Prostate gland (tissue), 2 donors: Measurements from ENCODE around the gene CBARP. TPM values are rescaled to one million over a fixed set of nuclear protein-coding genes. Genes with fewer than 3 reads are reported as not detected.
A peak's percentile ranks its signal among the peaks of the same experiment; 100 is the strongest.

Experiments used
- DNase-seq: peaks from one replicate; pipeline ENCODE4 v3.0.0-alpha.2; 2019; ENCODE audit warnings: low spot score
- H3K27ac ChIP-seq, 2 donors: fragments of 200-600 bp; sonication (generic); 2 replicates each; pipeline ENCODE4 v1.5.1; 2017 to 2019
- H3K27me3 ChIP-seq: fragments of 200-600 bp; sonication (generic); replicated peaks from 2 replicates; pipeline ENCODE4 v1.5.1; 2019; ENCODE audit not compliant: insufficient read depth
- H3K36me3 ChIP-seq, 2 donors: fragments of 200-600 bp; sonication (generic); 1 replicate in 1 of 2; 2 replicates in 1 of 2; pipeline versions ENCODE4 v1.5.1 to v1.8.1; 2017 to 2019
- H3K4me1 ChIP-seq: fragments of 200-600 bp; sonication (generic); replicated peaks from 2 replicates; pipeline ENCODE4 v1.5.1; 2019
- H3K4me3 ChIP-seq, 2 donors: fragments of 200-600 bp; sonication (generic); 2 replicates each; pipeline ENCODE4 v1.5.1; 2017 to 2019
- H3K9me3 ChIP-seq: fragments of 200-600 bp; sonication (generic); 2 replicates; pipeline ENCODE4 v1.5.1; 2017
- POLR2A ChIP-seq: fragments of 450-650 bp; IDR thresholded peaks from one replicate; pipeline ENCODE4 v1.6.1; 2016; ENCODE audit warnings: antibody characterized with exemption, mild to moderate bottlenecking
- POLR2AphosphoS5 ChIP-seq: sonication (generic); formaldehyde crosslinking; IDR thresholded peaks from one replicate; pipeline ENCODE4 v1.6.1; 2017; ENCODE audit warnings: antibody characterized with exemption
- WGBS: methylation state at CpG from one replicate; pipeline ENCODE4 v1.1.5; 2018; 5-methylcytosine and 5-hydroxymethylcytosine counted together
- intact Hi-C: fragments of 100-400 bp; cut with DNase I; formaldehyde crosslinking; loops from one replicate; pipeline ENCODE4 v1.14.2; 2022
- total RNA-seq, 2 donors: library from RNA; depleted of rRNA; stranded (reverse); fragments of >200 nt; gene quantifications; one replicate each; pipeline ENCODE4 v1.1.0, GENCODE V29; 2016
- TF ChIP-seq, protein P1 (sequence below), 4 experiments: fragments of 200-600 bp in 2 of 4; fragments of 450-650 bp in 2 of 4; sonication (generic) in 2 of 4; IDR thresholded peaks; 1 replicate in 3 of 4; 2 replicates in 1 of 4; pipeline ENCODE4 v1.5.1; 2016 to 2019; ENCODE audit warnings: antibody characterized with exemption in 4 of 4, mild to moderate bottlenecking in 2 of 4, moderate library complexity in 2 of 4

CBARP gene
- total RNA-seq, 2 donors from 2014 or later = 0.68 to 4.4 TPM

DNA sequence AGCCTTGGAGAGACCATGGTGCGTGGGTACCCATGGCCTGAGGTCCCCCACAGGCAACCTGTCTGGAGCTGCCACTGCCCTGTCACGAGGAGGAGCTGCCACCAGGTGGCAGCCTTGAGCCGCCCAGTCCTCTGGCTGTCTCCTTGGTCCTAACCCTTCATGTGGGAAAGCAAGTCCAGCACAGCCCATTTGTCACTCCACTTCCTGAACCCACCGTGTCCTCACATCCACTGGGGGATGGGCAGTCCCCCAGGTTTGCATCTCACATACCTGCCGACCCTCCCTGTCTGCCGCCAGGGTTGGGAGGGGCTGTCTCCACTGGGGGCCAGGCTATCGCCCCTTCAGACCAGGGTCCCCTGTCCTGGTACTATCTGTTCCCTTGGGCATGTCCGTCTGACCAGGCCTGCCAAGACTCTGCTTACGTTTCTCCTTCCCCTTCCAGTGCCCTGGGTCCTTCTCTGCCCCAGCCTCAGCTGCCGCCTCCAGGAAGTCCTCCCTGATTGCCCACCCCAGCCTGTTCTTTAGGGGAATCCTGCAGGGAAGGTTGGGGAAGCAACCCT, 42.1 kb upstream of the CBARP start:
- WGBS = 32% methylated on average over 9 of the region's 10 CpGs
- Histone ChIP-seq H3K27ac (no peak overlapping the region), H3K27me3 (no peaks in the 10 kb centered on the region), H3K36me3 (no peaks in the 10 kb centered on the region), H3K4me1 (peaks cover 11% of the 10 kb centered on the region), H3K4me3 (no peak overlapping the region), H3K9me3 (no peaks in the 10 kb centered on the region)
- TF ChIP-seq POLR2AphosphoS5 = peak; percentile 48
- TF ChIP-seq, protein P1, sequence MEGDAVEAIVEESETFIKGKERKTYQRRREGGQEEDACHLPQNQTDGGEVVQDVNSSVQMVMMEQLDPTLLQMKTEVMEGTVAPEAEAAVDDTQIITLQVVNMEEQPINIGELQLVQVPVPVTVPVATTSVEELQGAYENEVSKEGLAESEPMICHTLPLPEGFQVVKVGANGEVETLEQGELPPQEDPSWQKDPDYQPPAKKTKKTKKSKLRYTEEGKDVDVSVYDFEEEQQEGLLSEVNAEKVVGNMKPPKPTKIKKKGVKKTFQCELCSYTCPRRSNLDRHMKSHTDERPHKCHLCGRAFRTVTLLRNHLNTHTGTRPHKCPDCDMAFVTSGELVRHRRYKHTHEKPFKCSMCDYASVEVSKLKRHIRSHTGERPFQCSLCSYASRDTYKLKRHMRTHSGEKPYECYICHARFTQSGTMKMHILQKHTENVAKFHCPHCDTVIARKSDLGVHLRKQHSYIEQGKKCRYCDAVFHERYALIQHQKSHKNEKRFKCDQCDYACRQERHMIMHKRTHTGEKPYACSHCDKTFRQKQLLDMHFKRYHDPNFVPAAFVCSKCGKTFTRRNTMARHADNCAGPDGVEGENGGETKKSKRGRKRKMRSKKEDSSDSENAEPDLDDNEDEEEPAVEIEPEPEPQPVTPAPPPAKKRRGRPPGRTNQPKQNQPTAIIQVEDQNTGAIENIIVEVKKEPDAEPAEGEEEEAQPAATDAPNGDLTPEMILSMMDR (IDR thresholded peaks at IDR 0.05) = peak; percentile 88 to 97 (median 94)
- TF ChIP-seq POLR2A = no peak
- DNase-seq = peak; percentile 72
- intact Hi-C loops = loop anchor here (5.0 to 10.0 kb wide), 4 partner anchors 77 to 222 kb away; partner anchors contain the start of genes DAZAP1, GAMT and RPS15

DNA sequence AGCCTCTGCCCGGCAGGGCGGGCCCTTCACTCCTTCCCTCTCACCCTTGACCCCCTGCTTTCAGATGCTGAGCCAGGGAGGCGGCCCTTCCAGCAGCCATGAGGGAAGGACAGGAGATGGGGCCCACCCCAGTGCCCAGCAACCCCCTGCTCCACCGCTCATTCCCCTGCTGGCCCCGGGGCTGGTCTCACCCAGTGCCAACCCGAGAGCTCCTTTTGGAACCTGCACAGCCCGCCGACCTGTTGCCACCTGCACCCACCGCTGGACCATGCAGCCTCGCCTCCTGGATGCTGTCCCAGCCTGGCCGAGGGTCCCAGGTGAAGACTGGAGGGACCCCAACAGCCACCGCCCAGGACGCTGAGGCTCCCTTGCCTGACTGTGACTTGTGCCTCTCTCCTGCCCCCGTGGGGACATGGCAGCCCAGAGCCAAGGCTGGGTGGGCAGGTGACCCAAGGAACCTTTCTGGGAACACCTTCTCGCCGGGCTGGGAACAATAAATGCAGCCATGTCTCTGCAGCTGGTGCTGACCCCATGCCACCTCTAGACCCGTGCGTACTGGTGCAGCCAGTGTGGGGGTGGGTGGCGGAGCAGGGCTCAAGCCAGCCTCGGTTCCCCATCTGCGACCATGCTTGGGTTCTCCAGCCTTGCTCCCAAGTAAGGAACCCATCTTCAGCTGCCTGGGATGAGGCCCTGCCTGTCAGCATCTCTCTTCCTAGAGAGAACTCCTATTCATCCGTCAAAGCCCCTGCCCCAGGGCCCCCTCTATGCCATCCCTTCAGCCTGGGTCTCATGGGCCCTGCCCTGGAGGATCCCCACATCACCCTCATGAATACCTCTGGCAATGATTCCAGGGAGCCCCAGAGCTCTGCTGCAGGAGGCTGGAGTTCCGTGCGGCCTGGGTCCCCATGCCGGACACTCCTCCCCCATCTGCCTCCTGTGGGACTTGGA, 41.2 kb upstream of the CBARP start:
- no peak for TF ChIP-seq POLR2A
- TF ChIP-seq, protein P1 (IDR thresholded peaks at IDR 0.05) = no peak
- no peak for TF ChIP-seq POLR2AphosphoS5
- Histone ChIP-seq H3K4me3 (no peak overlapping the region), H3K27me3 (no peaks in the 10 kb centered on the region), H3K36me3 (peaks cover 7 to 8% of the 10 kb centered on the region in 2 donors), H3K4me1 (peaks cover 20% of the 10 kb centered on the region), H3K27ac (no peak overlapping the region), H3K9me3 (no peaks in the 10 kb centered on the region)
- no peak for DNase-seq
- intact Hi-C loops = loop anchor here (5.0 to 10.0 kb wide), 4 partner anchors 78 to 223 kb away; partner anchors contain the start of genes DAZAP1, GAMT and RPS15
- 89% methylated on average over 23 of the region's 25 CpGs for WGBS

DNA sequence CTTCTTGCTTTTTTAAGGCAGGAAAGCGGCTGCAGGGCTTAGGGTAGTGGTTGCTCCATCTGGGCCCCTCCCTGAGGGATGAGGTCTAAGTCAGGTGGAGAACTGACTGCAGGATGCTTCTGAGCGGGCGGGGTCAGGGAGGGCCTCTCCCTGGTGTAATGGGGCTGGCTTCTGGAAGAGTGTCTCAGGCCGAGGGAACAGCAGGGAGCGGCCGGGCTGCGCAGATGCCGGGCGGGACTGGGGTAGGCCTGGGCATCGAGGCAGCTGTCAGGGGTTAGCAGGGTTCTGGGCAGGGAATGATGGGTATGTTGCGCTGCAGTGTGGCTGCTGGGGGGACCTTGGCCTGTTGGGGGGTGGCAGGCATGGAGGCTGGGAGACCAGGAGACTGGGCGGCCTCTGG, 40.3 kb upstream of the CBARP start:
- WGBS = 86% methylated on average over 12 of the region's 12 CpGs
- intact Hi-C loops = loop anchor here (5.0 to 10.0 kb wide), 4 partner anchors 79 to 224 kb away; partner anchors contain the start of genes DAZAP1, GAMT and RPS15
- H3K9me3 ChIP-seq = no peaks in the 10 kb centered on the region
- peaks cover 27% of the 10 kb centered on the region for H3K4me1 ChIP-seq
- H3K4me3 ChIP-seq = no peak overlapping the region
- TF ChIP-seq, protein P1 (IDR thresholded peaks at IDR 0.05) = no peak
- TF ChIP-seq POLR2A = no peak
- TF ChIP-seq POLR2AphosphoS5 = no peak
- H3K27ac ChIP-seq = no peak overlapping the region
- H3K27me3 ChIP-seq = no peaks in the 10 kb centered on the region
- no peak for DNase-seq
- peaks cover 9 to 14% of the 10 kb centered on the region in 2 donors for H3K36me3 ChIP-seq

DNA sequence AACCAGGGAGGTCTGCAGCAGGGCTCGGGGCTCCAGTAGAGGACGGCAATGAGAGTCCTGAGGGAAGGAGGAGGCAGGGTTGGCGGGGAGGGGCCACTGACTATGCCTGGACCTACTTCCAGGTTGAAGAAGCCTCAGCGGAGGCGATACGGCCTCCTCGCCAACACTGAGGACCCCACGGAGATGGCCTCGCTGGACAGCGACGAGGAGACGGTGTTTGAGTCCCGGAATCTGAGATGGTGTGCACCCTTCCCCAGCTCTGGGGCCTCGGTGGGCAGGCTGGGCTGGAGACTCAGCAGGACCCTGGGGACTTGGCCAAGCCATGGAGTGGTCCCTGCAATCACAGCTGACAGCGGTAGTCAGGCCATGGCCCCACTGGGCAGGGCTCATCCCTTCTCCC, 39.3 kb upstream of the CBARP start:
- 92% methylated on average over 15 of the region's 15 CpGs for WGBS
- no peak overlapping the region for H3K4me3 ChIP-seq
- H3K4me1 ChIP-seq = peaks cover 37% of the 10 kb centered on the region

More for the DNA sequence above, 39.3 kb upstream of the CBARP start:
- intact Hi-C loops = loop anchor here (5.0 to 10.0 kb wide), 4 partner anchors 80 to 225 kb away; partner anchors contain the start of genes DAZAP1, GAMT and RPS15
- Histone ChIP-seq H3K9me3 (no peaks in the 10 kb centered on the region), H3K36me3 (peaks cover 9 to 22% of the 10 kb centered on the region in 2 donors), H3K27ac (no peak overlapping the region), H3K27me3 (no peaks in the 10 kb centered on the region)
- no peak for DNase-seq
- TF ChIP-seq POLR2A = no peak
- no peak for TF ChIP-seq POLR2AphosphoS5
- TF ChIP-seq, protein P1 (IDR thresholded peaks at IDR 0.05) = no peak
